ENCODE results near the gene LTBP1. TPM values are rescaled to one million over a fixed set of nuclear protein-coding genes. Genes with fewer than 3 reads are reported as not detected.

Gene LTBP1
- total RNA-seq, 2 donors from 2014 or later: 25.9 to 99.8 TPM

DNA sequence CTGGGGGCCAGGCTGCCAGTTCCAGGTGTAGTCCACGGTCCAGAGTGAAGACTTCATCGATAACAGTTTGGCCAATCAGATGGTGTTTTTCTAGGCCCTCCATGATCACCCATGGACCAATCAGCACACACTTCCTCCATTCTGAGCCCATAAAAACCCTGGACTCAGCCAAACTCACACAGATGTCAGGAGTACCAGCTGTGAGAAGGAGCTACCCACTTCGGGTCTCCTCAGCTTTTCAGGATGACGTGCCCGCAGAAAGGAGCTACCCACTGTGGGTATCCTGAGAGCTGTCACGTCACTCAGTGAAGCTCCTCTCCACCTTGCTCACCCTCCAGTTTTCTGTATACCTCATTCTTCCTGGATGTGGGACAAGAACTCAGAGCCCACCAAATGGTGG lies 319.7 kb downstream of the LTBP1 start:
- Histone ChIP-seq H3K27me3 (replicated peaks; ENCODE audit: insufficient read depth) (no peaks in the 10 kb centered on the region), H3K9me3 (no peaks in the 10 kb centered on the region), H3K4me3 (no peak overlapping the region), H3K4me1 (replicated peaks) (no peaks in the 10 kb centered on the region), H3K36me3 (no peaks in the 10 kb centered on the region), H3K27ac (no peak overlapping the region)
- DNase-seq (ENCODE audit: low spot score): no peak
- no peak for TF ChIP-seq POLR2A (IDR thresholded peaks at IDR 0.05)
- TF ChIP-seq, protein P1, sequence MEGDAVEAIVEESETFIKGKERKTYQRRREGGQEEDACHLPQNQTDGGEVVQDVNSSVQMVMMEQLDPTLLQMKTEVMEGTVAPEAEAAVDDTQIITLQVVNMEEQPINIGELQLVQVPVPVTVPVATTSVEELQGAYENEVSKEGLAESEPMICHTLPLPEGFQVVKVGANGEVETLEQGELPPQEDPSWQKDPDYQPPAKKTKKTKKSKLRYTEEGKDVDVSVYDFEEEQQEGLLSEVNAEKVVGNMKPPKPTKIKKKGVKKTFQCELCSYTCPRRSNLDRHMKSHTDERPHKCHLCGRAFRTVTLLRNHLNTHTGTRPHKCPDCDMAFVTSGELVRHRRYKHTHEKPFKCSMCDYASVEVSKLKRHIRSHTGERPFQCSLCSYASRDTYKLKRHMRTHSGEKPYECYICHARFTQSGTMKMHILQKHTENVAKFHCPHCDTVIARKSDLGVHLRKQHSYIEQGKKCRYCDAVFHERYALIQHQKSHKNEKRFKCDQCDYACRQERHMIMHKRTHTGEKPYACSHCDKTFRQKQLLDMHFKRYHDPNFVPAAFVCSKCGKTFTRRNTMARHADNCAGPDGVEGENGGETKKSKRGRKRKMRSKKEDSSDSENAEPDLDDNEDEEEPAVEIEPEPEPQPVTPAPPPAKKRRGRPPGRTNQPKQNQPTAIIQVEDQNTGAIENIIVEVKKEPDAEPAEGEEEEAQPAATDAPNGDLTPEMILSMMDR (IDR thresholded peaks at IDR 0.05): no peak
- TF ChIP-seq POLR2AphosphoS5 (IDR thresholded peaks at IDR 0.05): no peak
- 94% methylated on average over 6 of the region's 6 CpGs for WGBS
- intact Hi-C loops (cut with DNase I): no loop called here

DNA sequence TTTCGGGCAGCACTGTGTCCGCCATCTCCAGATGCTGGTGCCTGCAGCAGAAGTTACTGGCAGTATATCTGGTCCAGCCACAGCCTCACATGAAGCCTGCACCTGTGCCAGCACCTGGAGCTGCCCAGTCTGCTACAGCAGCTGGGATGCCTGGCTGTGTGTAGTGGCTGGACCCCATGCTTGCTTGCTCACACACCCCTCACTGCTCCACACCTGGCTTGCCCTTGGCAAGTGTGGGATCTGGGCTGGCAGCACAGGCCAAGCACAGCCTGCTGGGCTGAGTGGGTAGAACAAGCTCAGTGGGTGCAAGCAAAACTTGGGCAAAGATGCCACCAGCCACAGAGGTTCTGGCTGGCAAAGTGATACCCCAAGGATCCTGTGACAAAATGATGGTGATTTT lies 320.3 kb downstream of the LTBP1 start:
- no peak for TF ChIP-seq POLR2AphosphoS5 (IDR thresholded peaks at IDR 0.05)
- TF ChIP-seq POLR2A (IDR thresholded peaks at IDR 0.05): no peak
- TF ChIP-seq, protein P1 (IDR thresholded peaks at IDR 0.05): no peak
- Histone ChIP-seq H3K27ac (no peak overlapping the region), H3K9me3 (no peaks in the 10 kb centered on the region), H3K36me3 (no peaks in the 10 kb centered on the region), H3K4me3 (no peak overlapping the region), H3K27me3 (replicated peaks; ENCODE audit: insufficient read depth) (no peaks in the 10 kb centered on the region), H3K4me1 (replicated peaks) (no peaks in the 10 kb centered on the region)
- WGBS: 92% methylated on average over 2 of the region's 2 CpGs
- intact Hi-C loops (cut with DNase I): no loop called here
- no peak for DNase-seq (ENCODE audit: low spot score)

DNA sequence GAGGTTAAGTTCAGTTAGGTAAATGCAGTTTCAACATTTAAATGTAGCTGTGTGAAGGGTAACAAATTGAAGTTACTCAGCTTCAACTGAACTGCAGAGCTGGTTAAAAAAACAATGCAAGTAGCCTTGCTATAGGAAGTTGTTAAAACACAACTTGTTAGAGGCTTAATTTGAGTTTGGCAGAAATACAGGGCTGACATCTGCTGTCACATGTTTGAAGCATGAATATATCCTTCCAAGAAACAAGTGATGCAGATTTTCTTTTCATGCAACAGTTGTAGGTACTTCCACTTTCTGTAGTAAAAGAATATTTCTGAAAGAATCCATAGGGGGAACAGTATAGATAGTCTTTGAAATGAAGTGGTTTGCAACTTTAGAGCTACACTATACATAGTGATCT lies 321.0 kb downstream of the LTBP1 start:
- TF ChIP-seq POLR2A (IDR thresholded peaks at IDR 0.05) (no peak), POLR2AphosphoS5 (IDR thresholded peaks at IDR 0.05) (no peak)
- TF ChIP-seq, protein P1 (IDR thresholded peaks at IDR 0.05): no peak
- no peaks in the 10 kb centered on the region for H3K9me3 ChIP-seq
- H3K4me1 ChIP-seq (replicated peaks): no peaks in the 10 kb centered on the region
- DNase-seq (ENCODE audit: low spot score): no peak
- no peak overlapping the region for H3K4me3 ChIP-seq
- H3K27me3 ChIP-seq (replicated peaks; ENCODE audit: insufficient read depth): no peaks in the 10 kb centered on the region
- intact Hi-C loops (cut with DNase I): no loop called here
- H3K36me3 ChIP-seq: no peaks in the 10 kb centered on the region
- no peak overlapping the region for H3K27ac ChIP-seq

DNA sequence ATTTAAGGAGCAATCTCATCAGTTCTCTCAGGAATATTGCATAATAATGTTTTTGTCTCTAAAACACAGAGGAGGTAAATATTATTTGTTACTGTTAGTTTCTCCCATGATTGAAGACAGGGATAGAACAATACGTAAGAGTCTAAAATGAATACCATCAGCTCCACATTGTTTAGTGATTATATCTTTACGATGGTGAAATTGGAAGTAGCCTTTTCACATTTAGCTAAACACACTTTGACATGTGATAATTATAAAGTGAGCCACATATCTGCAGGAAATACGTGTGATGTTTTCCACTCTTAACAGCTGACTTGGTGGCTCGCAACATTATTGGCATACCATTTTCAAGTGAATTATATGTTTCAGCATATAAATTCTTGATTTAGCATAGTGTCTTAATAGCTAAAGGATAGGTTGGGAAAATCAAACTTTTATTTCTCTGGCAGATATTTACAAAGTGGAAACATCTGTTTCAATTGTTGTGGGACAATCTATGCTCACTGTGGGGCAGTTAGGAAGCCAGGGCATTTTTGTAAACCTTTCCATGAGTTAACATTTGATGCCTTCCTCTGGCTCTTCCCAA lies 321.6 kb downstream of the LTBP1 start:
- H3K27me3 ChIP-seq (replicated peaks; ENCODE audit: insufficient read depth): no peaks in the 10 kb centered on the region
- no peak overlapping the region for H3K27ac ChIP-seq
- intact Hi-C loops (cut with DNase I): no loop called here
- H3K4me1 ChIP-seq (replicated peaks): no peaks in the 10 kb centered on the region
- no peak for TF ChIP-seq POLR2AphosphoS5 (IDR thresholded peaks at IDR 0.05)
- no peak for TF ChIP-seq POLR2A (IDR thresholded peaks at IDR 0.05)
- TF ChIP-seq, protein P1 (IDR thresholded peaks at IDR 0.05): no peak
- DNase-seq (ENCODE audit: low spot score): no peak
- H3K4me3 ChIP-seq: no peak overlapping the region
- no peaks in the 10 kb centered on the region for H3K9me3 ChIP-seq
- no peaks in the 10 kb centered on the region for H3K36me3 ChIP-seq
- 48% methylated on average over 4 of the region's 4 CpGs for WGBS

DNA sequence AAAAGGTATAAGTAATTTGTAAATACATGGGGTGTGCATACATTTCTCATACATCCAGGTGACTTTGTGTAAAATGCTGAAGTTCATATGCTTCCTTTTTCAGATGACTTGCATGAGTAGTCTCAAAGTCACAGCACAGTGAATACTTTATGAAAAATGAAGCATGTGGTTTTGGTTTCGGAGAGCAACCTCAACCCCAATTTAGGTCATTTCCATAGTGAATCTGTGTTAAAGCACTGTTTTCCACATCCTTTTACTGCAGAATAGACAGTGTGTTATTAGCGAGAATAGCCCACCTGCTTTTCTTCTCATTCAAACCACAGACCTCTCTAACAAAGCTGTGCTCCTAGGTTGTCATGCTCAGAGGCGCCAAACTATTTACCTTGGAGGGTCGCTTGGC lies 325.2 kb downstream of the LTBP1 start:
- H3K36me3 ChIP-seq: no peaks in the 10 kb centered on the region
- no peak overlapping the region for H3K4me3 ChIP-seq
- 92% methylated on average over 4 of the region's 4 CpGs for WGBS
- no peaks in the 10 kb centered on the region for H3K27me3 ChIP-seq (replicated peaks; ENCODE audit: insufficient read depth)
- H3K9me3 ChIP-seq: no peaks in the 10 kb centered on the region
- DNase-seq (ENCODE audit: low spot score): no peak
- H3K4me1 ChIP-seq (replicated peaks): no peaks in the 10 kb centered on the region
- no peak overlapping the region for H3K27ac ChIP-seq
- intact Hi-C loops (cut with DNase I): loop anchor here (5.0 to 10.0 kb wide), 2 partner anchors 93 to 500 kb away; no protein-coding TSS in a partner anchor
- TF ChIP-seq, protein P1 (IDR thresholded peaks at IDR 0.05): no peak
- TF ChIP-seq POLR2A (IDR thresholded peaks at IDR 0.05) (no peak), POLR2AphosphoS5 (IDR thresholded peaks at IDR 0.05) (no peak)
